Ishikawa (cell line): ENCODE results near the gene CLCNKB.

ENCODE experiments used
- CEBPB ChIP-seq: IDR thresholded peaks from 2 replicates; pipeline ENCODE4 v1.6.1; 2012
- CREB1 ChIP-seq: IDR thresholded peaks from 2 replicates; pipeline ENCODE4 v1.6.1; 2012; ENCODE audit warnings: low read depth
- EP300 ChIP-seq: IDR thresholded peaks from 2 replicates; pipeline ENCODE4 v1.6.1; 2012; ENCODE audit warnings: borderline replicate concordance
- NFIC ChIP-seq: IDR thresholded peaks from 2 replicates; pipeline ENCODE4 v1.6.1; 2012
- RAD21 ChIP-seq: IDR thresholded peaks from 2 replicates; pipeline ENCODE4 v1.6.1; 2012; ENCODE audit warnings: low read depth
- TAF1 ChIP-seq: IDR thresholded peaks from 2 replicates; pipeline ENCODE4 v1.6.1; 2012; ENCODE audit warnings: low read depth, mild to moderate bottlenecking
- TEAD4 ChIP-seq: IDR thresholded peaks from 2 replicates; pipeline ENCODE4 v1.6.1; 2012
- YY1 ChIP-seq: IDR thresholded peaks from 2 replicates; pipeline ENCODE4 v1.6.1; 2012; ENCODE audit warnings: low read depth
- TF ChIP-seq, protein P1 (sequence below): IDR thresholded peaks from 2 replicates; pipeline ENCODE4 v1.6.1; 2012
- TF ChIP-seq, protein P2 (sequence below): IDR thresholded peaks from 2 replicates; pipeline ENCODE4 v1.6.1; 2012; ENCODE audit warnings: low read depth, mild to moderate bottlenecking
- TF ChIP-seq, protein P3 (sequence below): IDR thresholded peaks from 2 replicates; pipeline ENCODE4 v1.6.1; 2012

DNA sequence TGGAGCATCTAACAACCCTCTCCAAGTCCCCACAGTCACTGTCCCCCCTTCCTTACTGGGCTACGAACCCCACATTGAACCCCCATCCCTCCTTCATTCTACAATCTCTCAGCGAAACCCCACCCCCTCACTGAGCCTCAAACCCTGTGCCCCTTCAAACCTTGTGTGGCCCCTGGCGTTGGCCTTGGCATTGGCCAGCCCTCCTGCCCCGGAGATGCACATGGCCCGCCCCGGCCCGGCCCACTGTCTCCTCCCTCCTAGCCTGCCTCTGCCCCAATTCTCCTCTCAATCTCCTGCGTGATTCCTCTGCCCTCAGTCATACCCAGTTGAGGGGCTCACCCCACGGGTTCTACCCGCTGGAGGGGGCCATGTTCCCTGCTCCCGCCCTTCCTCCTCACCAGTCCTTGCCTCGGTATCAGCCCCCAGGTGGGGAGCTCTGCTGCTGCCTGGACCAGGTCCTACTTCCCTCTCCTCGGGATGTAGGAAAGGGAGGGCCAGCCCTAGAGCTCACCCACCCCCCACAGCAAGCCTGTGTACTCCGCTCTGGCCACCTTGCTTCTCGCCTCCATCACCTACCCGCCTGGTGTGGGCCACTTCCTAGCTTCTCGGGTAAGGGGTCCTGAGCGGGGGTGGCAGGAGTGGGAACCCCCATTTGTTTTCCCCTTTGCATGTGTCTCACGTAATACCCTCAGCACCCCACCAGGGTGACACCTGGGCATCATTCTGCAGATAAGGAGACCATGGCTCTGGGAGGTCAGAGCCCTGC lies 15.2 kb upstream of the CLCNKB start:
- TF ChIP-seq, protein P1, sequence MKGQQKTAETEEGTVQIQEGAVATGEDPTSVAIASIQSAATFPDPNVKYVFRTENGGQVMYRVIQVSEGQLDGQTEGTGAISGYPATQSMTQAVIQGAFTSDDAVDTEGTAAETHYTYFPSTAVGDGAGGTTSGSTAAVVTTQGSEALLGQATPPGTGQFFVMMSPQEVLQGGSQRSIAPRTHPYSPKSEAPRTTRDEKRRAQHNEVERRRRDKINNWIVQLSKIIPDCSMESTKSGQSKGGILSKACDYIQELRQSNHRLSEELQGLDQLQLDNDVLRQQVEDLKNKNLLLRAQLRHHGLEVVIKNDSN = no peak
- TF ChIP-seq RAD21 (no peak), TEAD4 (no peak), CREB1 (no peak), CEBPB (no peak), TAF1 (no peak), EP300 (no peak), NFIC (no peak), YY1 (no peak)
- TF ChIP-seq, protein P2, sequence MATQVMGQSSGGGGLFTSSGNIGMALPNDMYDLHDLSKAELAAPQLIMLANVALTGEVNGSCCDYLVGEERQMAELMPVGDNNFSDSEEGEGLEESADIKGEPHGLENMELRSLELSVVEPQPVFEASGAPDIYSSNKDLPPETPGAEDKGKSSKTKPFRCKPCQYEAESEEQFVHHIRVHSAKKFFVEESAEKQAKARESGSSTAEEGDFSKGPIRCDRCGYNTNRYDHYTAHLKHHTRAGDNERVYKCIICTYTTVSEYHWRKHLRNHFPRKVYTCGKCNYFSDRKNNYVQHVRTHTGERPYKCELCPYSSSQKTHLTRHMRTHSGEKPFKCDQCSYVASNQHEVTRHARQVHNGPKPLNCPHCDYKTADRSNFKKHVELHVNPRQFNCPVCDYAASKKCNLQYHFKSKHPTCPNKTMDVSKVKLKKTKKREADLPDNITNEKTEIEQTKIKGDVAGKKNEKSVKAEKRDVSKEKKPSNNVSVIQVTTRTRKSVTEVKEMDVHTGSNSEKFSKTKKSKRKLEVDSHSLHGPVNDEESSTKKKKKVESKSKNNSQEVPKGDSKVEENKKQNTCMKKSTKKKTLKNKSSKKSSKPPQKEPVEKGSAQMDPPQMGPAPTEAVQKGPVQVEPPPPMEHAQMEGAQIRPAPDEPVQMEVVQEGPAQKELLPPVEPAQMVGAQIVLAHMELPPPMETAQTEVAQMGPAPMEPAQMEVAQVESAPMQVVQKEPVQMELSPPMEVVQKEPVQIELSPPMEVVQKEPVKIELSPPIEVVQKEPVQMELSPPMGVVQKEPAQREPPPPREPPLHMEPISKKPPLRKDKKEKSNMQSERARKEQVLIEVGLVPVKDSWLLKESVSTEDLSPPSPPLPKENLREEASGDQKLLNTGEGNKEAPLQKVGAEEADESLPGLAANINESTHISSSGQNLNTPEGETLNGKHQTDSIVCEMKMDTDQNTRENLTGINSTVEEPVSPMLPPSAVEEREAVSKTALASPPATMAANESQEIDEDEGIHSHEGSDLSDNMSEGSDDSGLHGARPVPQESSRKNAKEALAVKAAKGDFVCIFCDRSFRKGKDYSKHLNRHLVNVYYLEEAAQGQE = no peak
- TF ChIP-seq, protein P3, sequence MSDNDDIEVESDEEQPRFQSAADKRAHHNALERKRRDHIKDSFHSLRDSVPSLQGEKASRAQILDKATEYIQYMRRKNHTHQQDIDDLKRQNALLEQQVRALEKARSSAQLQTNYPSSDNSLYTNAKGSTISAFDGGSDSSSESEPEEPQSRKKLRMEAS = no peak
